SH-SY5Y (cell line): Measurements from ENCODE around the gene CRYAB.
A peak's percentile ranks its signal among the peaks of the same experiment; 100 is the strongest.

Experiments used
- GATA2 ChIP-seq: IDR thresholded peaks from 2 replicates; pipeline ENCODE4 v1.6.1; 2011; ENCODE audit warnings: mild to moderate bottlenecking, low read depth, low read length
- GATA3 ChIP-seq: IDR thresholded peaks from 2 replicates; pipeline ENCODE4 v1.6.1; 2011; ENCODE audit warnings: low read depth, mild to moderate bottlenecking, low read length, moderate library complexity

Gene CRYAB, protein sequence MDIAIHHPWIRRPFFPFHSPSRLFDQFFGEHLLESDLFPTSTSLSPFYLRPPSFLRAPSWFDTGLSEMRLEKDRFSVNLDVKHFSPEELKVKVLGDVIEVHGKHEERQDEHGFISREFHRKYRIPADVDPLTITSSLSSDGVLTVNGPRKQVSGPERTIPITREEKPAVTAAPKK

DNA sequence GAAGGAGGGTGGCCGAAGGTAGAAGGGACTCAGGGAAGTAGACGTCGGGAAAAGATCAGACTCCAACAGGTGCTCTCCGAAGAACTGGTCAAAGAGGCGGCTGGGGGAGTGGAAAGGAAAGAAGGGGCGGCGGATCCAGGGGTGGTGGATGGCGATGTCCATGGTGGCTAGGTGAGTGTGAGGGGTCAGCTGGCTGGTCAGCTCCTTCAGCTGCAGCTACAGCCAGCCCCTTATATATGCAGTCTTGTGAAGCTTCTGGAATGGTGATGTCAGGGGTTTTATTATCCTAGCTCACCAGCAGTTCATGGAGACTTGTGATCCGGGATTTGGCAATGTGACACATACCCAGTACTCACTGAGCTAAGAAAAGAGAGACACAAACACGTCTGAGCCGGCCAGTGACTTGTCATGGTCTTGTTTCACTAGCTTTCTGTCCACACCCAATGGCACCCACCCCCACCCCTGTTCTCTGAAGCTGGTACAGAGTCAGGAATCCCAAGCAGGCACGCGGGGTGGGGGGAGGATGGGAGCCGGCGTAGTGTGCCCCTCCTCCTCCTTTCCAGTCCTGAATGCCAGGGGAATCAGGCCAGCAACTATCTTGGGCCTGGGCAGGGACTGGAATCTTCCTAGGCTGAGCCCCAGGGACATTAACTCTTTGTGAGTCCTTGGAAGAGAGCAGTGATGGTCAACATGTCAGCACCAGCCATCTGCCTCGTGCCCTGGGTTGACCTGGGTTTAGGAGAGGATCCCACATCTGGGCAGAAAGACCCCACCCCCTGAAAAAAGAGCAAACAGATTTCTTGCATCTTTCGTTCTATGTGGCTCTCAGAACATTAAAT, at the start of gene CRYAB:
TSS of gene CRYAB (minus strand) at position 208 of the 839 bp plus-strand sequence. CDS start at position 162, 46 bp downstream.
- no peak for TF ChIP-seq GATA3

DNA sequence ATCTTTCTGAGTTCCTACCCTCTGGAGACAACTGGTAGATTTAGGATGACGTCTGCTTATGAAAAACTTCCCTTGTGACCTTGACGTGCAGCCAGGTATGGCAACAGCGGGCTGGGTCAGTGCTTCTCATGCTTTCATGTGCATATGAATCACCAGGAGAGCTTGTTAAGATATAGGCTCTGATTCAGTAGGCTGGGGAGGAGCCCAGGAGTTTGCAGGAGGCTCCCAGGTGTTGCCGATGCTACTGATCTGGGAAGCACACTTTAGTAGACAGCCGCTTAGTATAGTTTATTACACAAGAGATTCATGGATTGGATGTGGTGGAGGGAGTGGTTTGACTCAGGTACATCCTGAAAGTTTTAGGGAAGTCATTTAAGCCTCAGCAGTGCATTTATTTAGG, 49.3 kb upstream of the CRYAB start:
- TF ChIP-seq GATA3 = no peak
- no peak for TF ChIP-seq GATA2

DNA sequence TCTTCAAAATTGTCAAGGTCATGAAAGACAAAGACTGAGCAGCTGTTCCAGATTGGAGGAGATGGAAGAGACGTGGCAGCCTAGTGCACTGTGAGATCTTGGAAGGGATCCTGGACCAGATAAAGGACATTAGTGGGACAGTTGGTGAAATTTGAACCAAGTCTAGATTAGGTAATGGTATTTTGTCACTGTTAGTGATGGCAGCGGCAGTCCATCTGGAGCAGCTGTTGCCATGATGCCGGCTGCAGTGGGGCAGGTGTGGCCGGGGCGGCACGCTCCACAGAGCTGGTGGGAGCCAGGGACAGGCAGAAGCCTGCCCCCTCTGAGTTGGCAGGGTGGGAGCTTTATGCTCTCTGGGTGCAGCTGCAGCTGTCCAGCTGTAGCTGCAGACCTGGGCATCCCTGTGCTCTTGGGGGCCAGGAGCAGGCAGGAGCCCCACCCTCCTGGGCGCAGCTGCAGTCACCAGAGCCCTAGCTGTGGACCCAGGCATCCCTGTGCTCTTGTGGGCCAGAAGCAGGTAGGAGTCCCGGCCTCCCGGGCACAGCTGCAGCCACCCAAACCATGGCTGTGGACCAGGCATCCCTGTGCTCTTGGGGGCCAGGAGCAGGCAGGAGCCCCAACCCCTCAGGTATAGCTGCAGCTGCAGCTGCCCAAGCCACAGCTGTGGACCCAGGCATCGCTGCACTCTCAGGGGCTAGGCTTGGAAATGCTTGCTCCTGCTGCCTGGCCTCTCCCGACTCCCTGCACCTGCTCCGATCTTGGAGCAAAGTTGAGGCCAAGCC, 46.3 kb upstream of the CRYAB start:
- no peak for TF ChIP-seq GATA3
- no peak for TF ChIP-seq GATA2

DNA sequence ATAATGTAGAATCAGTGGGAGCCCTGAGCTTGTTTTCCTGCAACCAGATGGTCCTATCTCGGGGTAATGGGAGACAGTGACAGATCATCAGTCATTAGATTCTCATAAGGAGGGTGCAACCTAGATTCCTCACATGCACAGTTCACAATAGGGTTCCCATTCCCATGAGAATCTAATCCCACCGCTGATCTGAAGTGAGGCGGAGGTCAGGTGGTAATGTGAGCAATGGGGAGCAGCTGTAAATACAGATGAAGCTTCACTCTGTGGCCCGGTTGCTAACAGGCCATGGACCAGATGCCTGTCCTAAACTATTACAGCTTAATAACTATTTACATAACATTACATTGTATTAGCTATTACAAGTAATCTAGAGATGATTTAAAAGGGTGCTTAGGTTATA, 42.6 kb upstream of the CRYAB start:
- TF ChIP-seq GATA3 (no peak), GATA2 (no peak)

DNA sequence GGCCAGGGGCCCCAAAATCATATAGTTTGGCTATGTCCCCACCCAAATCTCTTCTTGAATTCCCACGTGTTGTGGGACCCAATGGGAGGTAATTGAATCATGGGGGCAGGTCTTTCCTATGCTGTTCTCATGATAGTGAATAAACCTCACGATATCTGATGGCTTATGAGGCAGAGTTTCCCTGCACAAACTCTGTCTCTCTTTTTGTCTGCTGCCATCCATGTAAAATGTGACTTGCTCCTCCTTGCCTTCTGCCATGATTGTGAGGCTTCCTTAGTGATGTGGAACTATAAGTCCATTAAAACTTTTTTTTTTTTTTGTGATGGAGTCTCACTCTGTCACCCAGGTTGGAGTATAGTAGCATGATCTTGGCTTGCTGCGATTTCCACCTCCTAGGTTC, 40.0 kb upstream of the CRYAB start:
- TF ChIP-seq GATA3 = no peak
- no peak for TF ChIP-seq GATA2

DNA sequence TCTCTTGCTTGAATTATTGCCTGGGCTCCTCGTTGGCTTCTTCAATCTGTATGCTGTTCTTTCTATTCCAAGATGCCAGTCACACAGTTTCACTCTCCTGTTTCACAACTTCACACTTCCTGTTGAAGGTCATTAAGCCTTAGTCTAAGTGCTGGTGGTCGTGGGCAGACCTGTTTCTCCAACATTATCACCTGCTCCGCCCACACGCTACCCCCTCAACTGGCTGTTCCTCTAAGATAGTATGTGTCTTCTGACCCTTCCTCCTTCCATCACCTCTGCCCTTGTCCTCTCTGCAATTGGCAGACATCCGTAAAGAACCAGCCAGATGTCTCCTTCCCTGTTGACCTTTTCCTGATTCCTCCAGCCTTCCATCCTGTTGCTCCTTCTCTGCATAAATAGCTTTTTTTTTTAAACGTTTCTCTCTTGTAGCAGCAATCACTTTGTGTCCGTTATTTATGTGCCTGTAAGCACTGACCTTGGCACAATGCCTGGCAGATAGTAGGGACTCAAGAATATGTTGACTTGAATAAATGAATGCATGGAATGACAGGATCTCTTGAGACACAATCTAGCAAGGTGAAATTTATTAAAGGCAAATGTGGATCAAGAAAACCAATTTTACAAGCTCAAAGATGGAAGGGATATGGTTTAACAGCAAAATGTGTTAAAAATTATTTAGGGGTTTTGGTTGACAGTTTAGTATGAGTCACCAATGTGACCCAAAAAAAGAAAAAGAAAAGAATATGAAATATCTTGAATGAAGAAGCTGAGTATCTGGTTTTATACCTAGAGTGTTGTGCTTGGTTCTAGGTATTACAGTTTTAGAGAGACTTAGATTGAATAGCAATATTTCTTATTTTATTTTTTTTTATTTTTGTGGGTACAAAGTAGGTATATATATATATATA, 38.2 kb upstream of the CRYAB start:
- TF ChIP-seq GATA2 (no peak), GATA3 (no peak)

DNA sequence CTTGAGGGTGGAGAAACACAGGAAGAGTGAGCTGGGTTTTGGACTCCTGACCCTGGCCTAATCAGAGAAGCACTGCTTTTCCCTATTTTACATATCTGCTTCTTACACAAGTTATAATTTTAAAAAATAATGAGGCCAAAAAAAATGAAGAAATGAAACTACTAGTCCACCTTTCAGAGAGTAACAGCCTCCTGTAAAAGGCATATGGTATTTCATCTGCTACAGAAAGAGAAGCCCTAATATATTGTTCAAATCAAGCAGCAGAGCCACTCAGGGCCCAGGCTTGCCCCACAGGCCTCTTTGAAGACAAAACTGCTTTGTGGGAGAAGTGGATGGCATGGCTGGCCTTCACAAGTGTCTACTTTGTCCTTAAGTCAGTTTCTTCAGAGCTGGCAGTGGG, 35.6 kb upstream of the CRYAB start:
- TF ChIP-seq GATA3 (no peak), GATA2 (no peak)

DNA sequence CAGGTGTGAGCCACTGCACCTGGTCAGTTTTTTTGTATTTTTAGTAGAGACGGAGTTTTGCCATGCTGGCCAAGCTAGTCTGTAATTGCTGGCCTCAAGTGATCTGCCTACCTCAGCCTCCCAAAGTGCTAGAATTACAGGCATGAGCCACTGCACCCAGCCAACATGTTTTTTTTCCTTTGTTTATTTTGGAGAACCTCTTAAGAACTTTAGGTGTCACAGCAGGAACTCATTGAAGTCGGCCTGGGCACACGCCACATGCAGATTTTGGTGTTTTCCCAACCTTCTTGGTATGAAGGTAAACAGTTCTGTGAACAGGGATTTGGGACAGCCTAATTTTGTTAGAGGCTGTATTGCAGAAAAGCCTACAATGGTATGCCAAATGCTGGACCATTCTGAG, 34.9 kb upstream of the CRYAB start:
- TF ChIP-seq GATA3 (no peak), GATA2 (no peak)

DNA sequence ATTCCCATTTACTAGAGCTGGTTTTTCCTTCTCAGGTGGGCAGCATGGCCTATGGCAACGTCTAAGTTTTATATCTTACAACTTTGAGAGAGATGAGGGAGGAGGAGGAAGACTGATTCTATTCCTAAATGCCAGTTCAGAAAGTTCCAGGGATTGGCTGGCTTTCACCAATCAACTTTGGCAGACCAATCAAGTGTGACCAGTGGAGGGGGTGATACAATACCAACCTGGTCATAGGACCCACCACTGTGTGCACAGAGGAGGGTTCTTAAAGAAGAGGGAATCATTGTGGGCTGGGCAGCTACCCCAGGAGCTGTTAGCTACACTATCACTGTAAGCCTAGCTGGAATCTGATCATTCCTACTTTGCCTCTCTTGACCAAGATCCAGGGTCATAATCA, 33.6 kb upstream of the CRYAB start:
- TF ChIP-seq GATA3 = no peak
- no peak for TF ChIP-seq GATA2

DNA sequence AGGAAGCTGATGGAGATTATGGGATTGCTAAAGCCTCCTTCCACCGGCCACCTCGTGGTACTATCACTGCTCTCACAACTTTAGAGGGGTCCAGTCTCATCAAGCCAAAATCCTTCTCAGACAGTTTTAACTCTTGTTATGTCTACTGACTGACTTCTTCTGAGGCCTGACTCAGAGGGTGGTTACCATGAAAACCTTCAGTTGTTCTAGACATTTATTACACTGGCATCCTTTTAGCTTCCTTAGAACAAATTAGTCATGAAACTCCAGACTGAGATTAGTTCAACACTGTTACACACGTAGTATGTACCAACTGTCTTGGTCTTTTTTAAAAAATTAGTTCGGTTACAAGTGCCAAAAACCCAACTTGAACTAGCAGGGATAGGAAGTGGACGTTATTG, 33.1 kb upstream of the CRYAB start:
- TF ChIP-seq GATA2 (no peak), GATA3 (no peak)

DNA sequence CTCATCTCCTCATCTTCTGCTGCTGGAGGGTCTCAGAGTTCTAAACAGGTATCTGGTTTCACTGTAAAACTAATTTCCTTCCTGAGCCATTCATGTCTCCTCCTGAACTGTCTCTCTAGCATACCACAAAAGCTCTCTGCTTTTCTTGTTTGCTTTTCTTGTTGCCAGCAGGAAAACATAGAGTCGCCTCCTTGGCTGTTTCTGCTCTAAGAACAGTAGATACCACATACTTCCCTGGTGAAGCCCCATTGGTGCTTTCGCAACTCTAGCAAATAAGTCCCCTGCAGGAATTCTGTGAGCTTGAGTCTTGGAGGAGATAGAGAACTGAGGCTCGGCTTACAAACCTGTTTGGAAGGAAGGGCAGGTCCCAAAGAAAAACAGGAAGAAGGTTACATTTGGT, 32.6 kb upstream of the CRYAB start:
- no peak for TF ChIP-seq GATA2
- no peak for TF ChIP-seq GATA3

DNA sequence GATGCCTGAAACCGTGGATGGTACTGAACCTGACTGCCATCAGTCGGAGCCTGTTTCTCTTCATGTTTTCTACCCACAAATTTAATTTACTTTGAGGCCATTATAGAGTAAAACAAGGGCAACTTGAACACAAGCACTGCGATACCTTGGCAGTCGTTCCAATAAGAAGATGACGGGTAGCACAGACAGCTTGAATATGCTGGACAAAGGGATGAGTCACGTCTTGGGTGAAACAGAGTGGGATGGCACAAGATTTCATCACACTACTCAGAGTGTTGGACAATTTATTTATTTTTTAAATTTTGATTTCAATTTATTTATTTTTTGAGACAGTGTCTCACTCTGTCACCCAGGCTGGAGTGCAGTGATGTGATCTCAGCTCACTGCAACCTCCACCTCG, 31.3 kb upstream of the CRYAB start:
- TF ChIP-seq GATA2 (no peak), GATA3 (no peak)

DNA sequence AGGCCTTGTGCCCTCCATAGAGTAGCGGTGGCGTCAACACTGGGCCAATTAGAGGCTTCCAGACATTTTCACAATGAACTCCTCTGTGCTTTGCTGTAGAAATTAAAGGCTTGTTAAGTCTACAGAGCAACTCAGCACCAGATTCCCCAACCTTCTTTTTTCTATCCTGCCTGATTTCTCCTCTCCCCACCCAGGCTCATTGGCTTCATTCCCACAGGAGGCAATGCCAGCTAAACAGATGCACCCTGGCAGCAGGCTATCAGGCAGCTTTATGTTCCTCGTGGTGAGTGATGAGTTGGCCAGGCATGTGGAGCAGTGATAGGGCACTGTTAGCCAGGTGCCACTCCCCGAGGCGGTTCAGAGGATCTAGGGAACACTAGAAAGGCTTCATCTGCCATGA, 30.4 kb upstream of the CRYAB start:
- TF ChIP-seq GATA2 (no peak), GATA3 (no peak)

DNA sequence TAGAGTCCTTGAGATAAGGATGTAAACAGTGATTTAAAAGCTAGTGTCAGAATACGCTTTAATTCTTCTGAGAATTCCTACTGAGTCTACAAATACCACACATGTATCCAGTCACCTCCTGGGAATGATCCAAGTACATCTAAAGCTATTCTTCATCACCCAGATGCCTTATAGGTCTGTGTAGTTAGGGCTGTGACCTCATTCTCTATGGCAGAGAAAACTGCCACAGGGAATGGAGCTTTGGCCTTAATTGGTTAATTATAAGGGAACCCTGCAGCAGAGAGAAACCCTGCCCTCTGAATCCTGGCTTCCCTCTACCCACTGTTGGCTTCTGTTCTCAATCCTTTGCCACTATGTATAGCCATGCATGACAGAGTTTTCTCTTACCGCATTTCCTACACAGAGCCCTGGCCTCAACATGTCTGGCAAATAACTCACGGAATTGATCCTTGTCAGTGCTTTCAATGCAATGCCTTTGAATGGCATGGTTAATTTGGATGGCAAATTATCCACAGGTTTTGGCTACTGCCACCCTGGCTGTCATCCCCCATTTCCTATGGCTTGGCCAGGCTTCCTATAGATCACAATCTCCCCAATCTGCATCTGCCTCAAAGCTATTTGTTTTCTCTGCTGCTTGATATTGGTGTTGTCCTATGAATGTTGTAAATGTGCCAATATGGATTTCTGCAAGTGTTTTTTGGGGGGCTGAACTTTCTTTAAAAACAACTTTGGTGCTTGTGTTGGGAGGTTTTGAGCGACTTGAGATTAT, 28.4 kb upstream of the CRYAB start:
- TF ChIP-seq GATA3 (peak; percentile 83), GATA2 (peak; percentile 91)
